GM18505 (cell line): ENCODE results near the gene MTLN.
"Not testable (repeated sequence)": the region's sequence is repeated elsewhere in the genome, so short reads cannot be mapped to it uniquely, and the experiment has no call there.

Experiments used
- ATAC-seq: cut with Tn5 transposase; IDR thresholded peaks from one replicate; pipeline ENCODE4 v1.9.1; 2021; ENCODE audit not compliant: unreplicated experiment
- POLR2A ChIP-seq: IDR thresholded peaks from 4 replicates; pipeline ENCODE4 v1.6.1; 2011; ENCODE audit warnings: borderline replicate concordance; ENCODE audit not compliant: insufficient read depth, insufficient read length; ENCODE audit errors: extremely low read depth

MTLN gene

GRCh38 chr2:110216199-110216598 lies 3.9 kb upstream of the MTLN start:
- TF ChIP-seq POLR2A = no peak
- no peak for ATAC-seq

GRCh38 chr2:110215566-110216158 lies 3.3 kb upstream of the MTLN start:
- TF ChIP-seq POLR2A = no peak
- ATAC-seq = no peak

- ATAC-seq = no peak
- no peak for TF ChIP-seq POLR2A
These were observed 2.7 kb upstream of the MTLN start for GRCh38 chr2:110215091-110215490.

GRCh38 chr2:110213522-110213921 lies 1.2 kb upstream of the MTLN start:
- ATAC-seq = not testable (repeated sequence)

GRCh38 chr2:110205660-110206455 lies 6.5 kb downstream of the MTLN start:
- ATAC-seq = no peak
- no peak for TF ChIP-seq POLR2A

GRCh38 chr2:110204408-110205385 lies 7.7 kb downstream of the MTLN start, which contains the start of gene NPHP1:
NPHP1 (minus strand) TSS chr2:110205013; CDS start chr2:110204968, 45 bp downstream.
- peak; percentile 77 for TF ChIP-seq POLR2A
- ATAC-seq = peak; percentile 97

- no peak for TF ChIP-seq POLR2A
- ATAC-seq = no peak
These were observed 14.3 kb downstream of the MTLN start for GRCh38 chr2:110198016-110198415.

- no peak for ATAC-seq
- no peak for TF ChIP-seq POLR2A
These were observed 14.9 kb downstream of the MTLN start for GRCh38 chr2:110197452-110197851.

GRCh38 chr2:110190169-110190568 lies 22.2 kb downstream of the MTLN start:
- not testable (repeated sequence) for ATAC-seq

- no peak for TF ChIP-seq POLR2A
- no peak for ATAC-seq
These were observed 29.9 kb downstream of the MTLN start for GRCh38 chr2:110182449-110182848.

GRCh38 chr2:110180036-110180435 lies 32.3 kb downstream of the MTLN start:
- no peak for TF ChIP-seq POLR2A
- ATAC-seq = no peak

GRCh38 chr2:110173523-110173922 lies 38.8 kb downstream of the MTLN start:
- ATAC-seq = no peak
- TF ChIP-seq POLR2A = no peak

- TF ChIP-seq POLR2A = no peak
These were observed 39.8 kb downstream of the MTLN start for GRCh38 chr2:110172506-110172905.

More at GRCh38 chr2:110172506-110172905, 39.8 kb downstream of the MTLN start:
- ATAC-seq = no peak
